Measurements from ENCODE around the gene TBXA2R.

Gene TBXA2R

GRCh38 chr19:3636506-3636905 lies 29.8 kb upstream of the TBXA2R start:
- DNase-seq (ENCODE audit: low read depth) = no peak
- H3K4me3 ChIP-seq (ENCODE audit: low read depth, low read length) = no peak overlapping the region
- TF ChIP-seq MYC (IDR thresholded peaks at IDR 0.05; ENCODE audit: low read depth, low read length) = no peak
- TF ChIP-seq, protein P1, sequence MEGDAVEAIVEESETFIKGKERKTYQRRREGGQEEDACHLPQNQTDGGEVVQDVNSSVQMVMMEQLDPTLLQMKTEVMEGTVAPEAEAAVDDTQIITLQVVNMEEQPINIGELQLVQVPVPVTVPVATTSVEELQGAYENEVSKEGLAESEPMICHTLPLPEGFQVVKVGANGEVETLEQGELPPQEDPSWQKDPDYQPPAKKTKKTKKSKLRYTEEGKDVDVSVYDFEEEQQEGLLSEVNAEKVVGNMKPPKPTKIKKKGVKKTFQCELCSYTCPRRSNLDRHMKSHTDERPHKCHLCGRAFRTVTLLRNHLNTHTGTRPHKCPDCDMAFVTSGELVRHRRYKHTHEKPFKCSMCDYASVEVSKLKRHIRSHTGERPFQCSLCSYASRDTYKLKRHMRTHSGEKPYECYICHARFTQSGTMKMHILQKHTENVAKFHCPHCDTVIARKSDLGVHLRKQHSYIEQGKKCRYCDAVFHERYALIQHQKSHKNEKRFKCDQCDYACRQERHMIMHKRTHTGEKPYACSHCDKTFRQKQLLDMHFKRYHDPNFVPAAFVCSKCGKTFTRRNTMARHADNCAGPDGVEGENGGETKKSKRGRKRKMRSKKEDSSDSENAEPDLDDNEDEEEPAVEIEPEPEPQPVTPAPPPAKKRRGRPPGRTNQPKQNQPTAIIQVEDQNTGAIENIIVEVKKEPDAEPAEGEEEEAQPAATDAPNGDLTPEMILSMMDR (IDR thresholded peaks at IDR 0.05; ENCODE audit: low read depth, low read length) = no peak
- TF ChIP-seq POLR2A (IDR thresholded peaks at IDR 0.05; ENCODE audit: extremely low read depth, insufficient read length) = no peak
- TF ChIP-seq MAX (IDR thresholded peaks at IDR 0.05; ENCODE audit: low read depth, low read length) = no peak

DNA sequence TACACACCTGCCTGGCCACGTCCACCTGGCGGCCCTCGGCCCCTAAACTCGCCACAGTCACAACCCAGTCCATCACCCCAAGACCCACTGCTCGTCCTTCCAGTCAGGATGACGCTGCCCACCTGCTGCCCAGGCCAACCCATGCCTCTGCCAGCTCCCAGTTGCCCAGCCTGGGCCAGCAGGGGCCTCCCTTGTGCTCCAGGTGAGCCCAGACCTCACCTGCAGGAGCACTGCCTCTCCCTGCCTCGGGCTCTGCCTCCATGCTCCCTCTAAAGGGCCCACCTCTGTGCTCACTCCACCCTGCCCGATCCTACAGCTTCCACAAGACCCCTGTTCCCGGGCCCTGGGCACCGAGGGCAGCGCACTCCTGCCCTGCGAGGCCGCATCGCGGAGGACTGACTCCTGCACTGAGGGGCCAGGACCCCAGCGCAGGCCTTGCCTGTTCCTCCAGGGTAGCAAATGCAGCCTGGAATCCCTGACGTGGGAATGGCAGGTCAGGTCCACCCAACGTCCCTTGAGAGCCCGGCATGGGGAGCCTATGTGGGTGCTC lies 27.9 kb upstream of the TBXA2R start:
- no peak for DNase-seq (ENCODE audit: low read depth)
- H3K4me3 ChIP-seq (ENCODE audit: low read depth, low read length) = no peak overlapping the region
- TF ChIP-seq MYC (IDR thresholded peaks at IDR 0.05; ENCODE audit: low read depth, low read length) (no peak), MAX (IDR thresholded peaks at IDR 0.05; ENCODE audit: low read depth, low read length) (no peak), POLR2A (IDR thresholded peaks at IDR 0.05; ENCODE audit: extremely low read depth, insufficient read length) (no peak)
- TF ChIP-seq, protein P1 (IDR thresholded peaks at IDR 0.05; ENCODE audit: low read depth, low read length) = no peak

DNA sequence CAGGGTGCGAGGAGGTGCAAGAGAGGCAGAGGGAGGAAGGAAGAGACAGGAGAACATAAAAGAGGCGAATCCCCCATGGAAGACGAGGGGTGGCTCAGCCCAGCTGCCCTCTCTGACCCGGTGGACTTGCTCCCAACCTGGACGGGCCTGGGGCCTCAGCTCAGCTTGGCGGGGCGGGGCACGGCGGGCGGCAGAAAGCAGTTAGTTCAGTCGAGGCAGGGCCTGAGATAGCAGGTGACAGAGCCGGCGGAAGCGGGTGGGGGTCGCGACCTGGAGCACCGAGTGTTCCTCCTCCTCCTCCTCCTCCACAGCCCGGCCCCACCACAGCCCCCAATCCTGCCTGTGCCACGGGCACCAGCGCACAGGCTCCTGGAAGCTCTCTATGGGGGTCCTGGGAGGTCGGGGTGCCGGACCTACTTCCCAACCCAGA lies 26.9 kb upstream of the TBXA2R start:
- no peak for DNase-seq (ENCODE audit: low read depth)
- no peak overlapping the region for H3K4me3 ChIP-seq (ENCODE audit: low read depth, low read length)
- no peak for TF ChIP-seq POLR2A (IDR thresholded peaks at IDR 0.05; ENCODE audit: extremely low read depth, insufficient read length)
- TF ChIP-seq, protein P1 (IDR thresholded peaks at IDR 0.05; ENCODE audit: low read depth, low read length) = no peak
- no peak for TF ChIP-seq MYC (IDR thresholded peaks at IDR 0.05; ENCODE audit: low read depth, low read length)
- TF ChIP-seq MAX (IDR thresholded peaks at IDR 0.05; ENCODE audit: low read depth, low read length) = no peak

DNA sequence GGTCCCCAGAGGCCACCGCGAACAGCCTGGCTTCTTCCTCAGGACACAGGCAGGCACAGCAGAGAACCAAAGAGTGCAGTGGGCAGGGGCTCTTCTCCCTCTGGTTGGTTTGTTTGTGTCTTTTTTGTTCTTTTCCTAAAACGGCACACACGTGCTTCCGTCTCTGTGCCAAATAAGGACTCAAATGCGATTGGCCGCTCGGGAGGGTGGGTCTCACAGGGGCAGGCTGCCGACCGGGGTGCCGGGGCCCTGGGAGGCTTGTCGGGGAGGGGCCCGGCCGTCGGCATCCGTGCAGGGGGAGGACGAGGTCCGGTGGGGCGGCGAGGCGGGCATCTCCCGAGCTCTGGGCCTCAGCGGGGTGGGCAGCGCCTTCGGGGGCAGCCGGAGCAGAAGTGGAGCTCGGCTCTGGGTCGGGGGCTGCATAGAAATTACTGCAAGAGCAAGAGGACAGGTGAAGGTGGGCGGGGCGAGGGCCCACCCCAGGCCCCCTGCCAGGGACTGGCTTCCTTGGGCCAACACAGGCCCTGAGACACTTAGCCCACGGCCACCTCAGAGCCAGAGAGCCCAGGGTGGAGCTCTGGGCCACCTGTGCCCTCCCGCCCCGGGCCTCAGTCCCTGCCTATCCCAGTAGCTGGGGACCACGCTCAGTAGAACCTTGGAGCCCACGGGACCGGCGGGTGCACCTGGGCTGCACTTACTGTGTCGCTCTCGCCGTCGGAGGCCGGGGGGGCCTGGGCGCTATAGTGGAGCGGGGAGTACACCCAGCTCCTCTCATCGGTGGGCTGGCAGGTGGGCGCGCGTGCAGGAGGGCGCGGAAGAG lies 26.3 kb upstream of the TBXA2R start:
- DNase-seq (ENCODE audit: low read depth) = no peak
- no peak for TF ChIP-seq POLR2A (IDR thresholded peaks at IDR 0.05; ENCODE audit: extremely low read depth, insufficient read length)
- no peak for TF ChIP-seq MAX (IDR thresholded peaks at IDR 0.05; ENCODE audit: low read depth, low read length)
- TF ChIP-seq, protein P1 (IDR thresholded peaks at IDR 0.05; ENCODE audit: low read depth, low read length) = no peak
- TF ChIP-seq MYC (IDR thresholded peaks at IDR 0.05; ENCODE audit: low read depth, low read length) = no peak
- no peak overlapping the region for H3K4me3 ChIP-seq (ENCODE audit: low read depth, low read length)

- H3K4me3 ChIP-seq (ENCODE audit: low read depth, low read length) = no peak overlapping the region
- TF ChIP-seq POLR2A (IDR thresholded peaks at IDR 0.05; ENCODE audit: extremely low read depth, insufficient read length) (no peak), MYC (IDR thresholded peaks at IDR 0.05; ENCODE audit: low read depth, low read length) (no peak), MAX (IDR thresholded peaks at IDR 0.05; ENCODE audit: low read depth, low read length) (no peak)
- TF ChIP-seq, protein P1 (IDR thresholded peaks at IDR 0.05; ENCODE audit: low read depth, low read length) = no peak
- DNase-seq (ENCODE audit: low read depth) = no peak
Observed at GRCh38 chr19:3632098-3632497, 25.4 kb upstream of the TBXA2R start.

Data from NB4 (cell line).